ENCODE data around the gene VOPP1.
"Not testable (repeated sequence)": the region's sequence is repeated elsewhere in the genome, so short reads cannot be mapped to it uniquely, and the experiment has no call there.

VOPP1 gene

DNA sequence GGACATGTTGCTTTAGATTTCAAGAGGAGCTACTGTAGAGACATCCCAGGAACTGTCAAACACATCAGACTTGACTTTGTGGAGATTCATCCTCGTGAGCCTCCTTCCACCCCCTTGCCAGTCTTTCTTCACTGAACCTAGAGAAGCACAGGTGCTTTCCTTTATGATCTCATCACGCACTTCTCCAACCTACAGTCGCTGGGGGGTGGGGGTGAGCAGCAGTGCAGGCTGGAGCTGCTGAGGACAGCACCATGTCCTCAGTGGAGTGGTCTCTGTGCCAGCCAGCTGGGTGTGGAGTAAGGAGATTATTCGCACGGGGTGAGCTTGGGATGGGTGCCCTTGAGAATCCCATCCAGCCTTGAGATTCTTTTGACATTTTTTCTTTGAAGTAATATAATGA, 88.1 kb downstream of the VOPP1 start:
- DNase-seq: no peak

DNA sequence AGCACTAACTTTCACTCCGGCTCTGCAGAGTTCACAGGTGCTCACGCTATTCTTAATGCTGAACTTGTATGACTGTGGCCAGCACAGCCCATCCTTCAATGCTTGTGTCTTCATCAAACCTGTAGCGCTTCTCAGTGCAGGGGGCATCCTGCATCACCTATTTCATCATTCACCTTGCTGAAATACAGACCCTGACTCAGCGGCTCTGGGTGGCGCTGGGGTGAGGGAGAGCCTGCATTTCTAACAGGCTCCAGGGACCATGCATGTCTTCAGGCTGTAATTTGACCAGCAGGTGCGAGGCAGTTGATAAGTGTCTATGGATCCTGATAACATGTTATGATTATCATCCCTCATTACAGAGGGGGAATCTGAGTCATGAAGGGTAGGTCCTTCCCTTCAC, 89.3 kb downstream of the VOPP1 start:
- DNase-seq: no peak

DNA sequence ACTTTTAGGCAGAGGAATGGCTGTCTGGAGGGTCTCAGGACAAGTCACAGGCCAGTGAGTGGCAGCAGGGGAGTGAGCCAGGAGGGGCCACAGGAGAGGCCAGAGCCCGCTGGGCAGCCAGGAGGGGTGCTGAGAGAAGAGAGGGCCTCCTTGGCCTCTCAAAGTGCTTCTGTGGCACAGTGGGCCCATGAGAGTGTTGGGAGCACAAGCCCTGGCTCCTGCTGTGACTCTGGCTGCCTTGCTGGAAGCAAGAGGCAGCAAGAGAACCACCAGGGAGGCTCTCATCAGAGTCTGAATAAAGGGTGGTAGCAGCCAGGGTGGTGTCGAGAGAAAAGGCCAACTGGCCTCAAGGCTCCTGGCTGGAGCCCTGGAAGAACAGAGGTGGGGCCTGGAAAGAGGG, 91.1 kb downstream of the VOPP1 start:
- DNase-seq: no peak

DNA sequence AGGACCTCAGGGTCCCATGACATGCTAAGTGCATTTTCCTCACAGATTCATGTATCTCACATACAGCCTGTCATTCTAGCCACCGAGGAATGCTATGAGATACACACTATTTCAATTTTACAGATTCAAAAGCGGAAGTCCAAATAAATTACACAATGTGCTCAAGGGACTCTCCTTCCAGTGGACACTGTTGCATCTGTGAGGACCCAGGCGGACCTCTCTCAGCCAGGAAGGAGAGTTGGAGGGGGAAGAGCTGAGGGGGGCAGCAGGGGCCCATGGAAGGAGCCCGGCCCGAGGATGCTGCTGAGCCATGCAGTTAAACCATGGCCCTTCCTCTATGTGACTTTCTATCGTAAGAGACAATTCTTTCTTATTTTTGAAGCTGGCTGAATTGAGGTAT, 93.6 kb downstream of the VOPP1 start:
- DNase-seq: no peak

DNA sequence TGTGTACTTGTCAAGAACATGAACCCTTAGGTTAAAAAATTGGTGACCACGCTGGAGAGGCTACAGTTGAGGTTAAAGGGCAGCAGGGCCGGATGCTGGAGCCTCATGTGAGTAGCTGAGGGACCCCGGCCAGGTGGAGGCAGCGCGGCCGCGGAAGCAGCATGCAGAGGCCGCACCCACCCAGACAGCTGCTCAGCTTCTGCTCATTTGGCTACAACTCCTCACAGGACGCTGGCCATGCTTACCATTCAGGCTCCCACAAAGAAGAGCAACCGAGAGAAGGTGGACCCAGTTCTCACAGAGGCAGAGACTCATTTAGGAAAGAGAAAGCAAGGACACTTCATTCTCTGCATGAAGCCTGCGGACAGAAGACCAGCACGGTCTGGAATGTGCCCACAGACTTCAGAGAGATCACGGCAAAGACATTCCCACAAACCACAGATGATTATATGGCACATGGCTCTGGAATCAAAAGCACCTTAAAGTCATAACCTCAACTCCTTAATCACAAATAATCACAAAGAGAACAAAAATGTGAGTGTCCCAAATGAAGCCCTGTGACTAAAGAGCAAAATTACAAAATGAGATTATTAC, 94.4 kb downstream of the VOPP1 start:
- no peak for DNase-seq

DNA sequence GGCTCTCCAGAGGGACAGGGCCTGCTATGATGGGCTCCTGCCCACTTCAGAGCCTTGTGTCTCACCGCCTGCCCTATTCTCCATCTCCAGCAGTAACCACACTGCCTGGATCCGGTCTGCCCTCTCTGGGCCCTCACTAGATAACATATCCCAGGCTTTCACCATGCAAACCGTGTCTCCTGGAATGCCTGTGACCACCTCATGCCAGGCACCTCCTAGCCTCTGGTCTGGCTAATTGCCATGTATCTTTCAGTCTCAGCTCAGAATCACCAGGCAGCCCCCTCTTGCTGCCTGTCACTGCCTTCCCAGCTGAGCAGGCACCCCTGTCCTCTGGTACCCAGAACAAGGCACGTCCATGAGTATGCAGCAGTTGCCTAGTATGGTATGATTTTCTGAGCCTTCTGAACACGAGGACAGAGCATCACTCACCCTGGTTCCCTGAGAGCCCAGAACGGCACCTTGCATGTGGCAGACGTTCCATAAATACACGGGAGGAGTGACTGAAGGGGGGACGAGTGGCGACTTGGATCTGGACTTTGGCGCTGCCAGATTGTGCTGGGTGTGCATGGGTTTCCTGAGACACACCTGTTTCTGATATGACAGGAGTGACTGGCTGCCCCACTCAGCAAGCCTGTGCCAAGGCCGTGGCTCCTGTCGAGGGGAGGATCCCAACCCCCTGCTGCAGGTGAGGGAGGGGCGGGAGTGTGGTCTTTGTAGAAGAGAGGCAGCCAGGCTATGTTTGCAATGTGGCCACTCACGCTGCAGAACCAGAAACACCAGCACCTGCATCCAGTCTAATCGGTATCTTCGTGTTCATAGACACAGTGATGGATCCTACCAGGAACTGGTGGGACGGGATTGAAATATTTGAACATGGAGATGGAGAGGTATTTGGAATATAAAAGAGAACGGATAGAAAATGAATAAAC, 95.2 kb downstream of the VOPP1 start:
- DNase-seq: no peak

DNA sequence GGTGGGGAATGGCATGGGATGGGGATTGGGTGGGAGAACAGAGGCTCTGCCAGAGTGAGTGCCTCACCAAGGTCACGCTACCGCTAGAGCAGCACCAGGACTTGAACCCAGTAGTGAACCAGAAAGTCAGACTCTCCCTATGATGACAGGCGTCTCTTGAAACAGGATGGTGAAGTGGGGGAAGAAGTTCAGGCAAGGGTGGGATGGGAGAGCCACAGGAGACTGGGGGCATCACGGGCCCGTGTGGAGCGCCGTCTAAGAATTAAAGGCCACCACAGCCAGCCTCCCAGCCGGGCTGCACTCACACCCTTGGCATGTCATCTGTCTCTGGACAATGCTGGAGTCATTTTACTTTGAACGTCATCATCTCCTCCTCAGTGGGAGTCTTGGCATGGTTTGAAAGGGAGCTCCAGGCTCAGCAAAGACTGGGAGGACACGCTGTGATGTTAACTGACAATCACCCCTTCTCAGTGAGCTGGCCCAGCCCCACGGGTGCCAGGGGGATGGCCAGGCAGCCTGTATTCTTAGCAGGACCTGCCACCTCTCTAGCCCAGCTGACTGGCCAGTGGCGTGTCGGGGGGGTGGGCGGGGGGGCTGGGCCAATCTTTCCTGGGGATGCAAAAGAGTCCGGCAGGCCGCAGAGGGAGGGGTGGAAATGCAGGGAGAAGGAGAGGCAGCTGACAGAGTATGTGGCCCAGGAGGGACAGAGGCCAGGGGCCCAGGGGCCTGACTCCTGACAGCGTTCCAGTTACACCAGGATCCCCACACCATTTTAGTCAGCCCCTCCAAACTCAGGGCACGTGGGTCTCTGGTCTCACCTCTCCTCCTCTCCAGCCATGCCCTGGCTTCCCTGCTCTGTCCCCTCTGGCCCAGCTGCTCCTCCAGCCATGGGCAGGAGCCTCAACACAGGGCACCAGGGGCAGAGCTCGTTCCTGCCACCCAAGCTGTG, 96.2 kb downstream of the VOPP1 start:
- DNase-seq: no peak

DNA sequence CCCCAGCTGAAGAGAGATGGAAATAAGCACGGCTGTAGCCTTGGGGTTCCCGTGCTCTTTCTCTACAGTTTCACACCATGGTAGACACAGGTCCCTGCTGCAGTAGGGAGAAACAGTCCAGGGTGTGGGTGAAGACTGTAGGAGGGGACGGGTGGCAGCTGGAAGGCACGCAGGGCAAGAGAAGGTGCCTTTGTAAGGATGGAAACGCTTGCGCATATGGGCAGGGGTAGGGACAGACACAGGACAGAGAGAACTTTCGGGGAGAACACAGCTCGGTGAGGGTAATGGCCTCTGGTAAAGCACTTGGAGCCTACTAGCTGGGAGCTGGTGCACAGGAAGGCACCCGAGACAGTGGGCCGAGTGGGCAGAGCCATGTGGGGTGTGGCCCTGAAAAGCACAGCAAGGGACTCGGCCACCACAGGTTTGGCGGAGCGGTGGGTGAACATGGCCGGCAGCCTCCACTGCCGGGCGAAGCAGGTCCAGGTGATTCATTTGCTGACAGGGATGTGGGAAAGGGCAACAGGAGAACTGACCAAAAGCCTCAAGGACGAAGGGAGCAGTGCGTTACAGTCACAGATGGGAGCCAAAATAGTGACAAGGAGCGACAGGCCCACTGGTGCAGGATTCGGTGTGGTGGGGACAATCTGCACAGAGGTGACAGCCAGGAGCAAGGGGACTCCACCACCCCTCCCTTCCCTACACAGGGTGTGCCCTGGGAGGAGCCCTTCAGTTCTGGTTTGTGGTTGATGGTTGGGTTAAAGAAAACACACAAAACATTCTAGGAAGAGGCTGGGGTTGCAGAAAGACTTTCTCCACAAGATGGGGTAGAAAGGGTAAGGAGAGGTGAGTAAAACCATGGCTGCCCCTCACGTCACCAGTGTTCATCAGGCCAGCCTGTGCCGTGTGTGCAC, 97.1 kb downstream of the VOPP1 start:
- no peak for DNase-seq

DNA sequence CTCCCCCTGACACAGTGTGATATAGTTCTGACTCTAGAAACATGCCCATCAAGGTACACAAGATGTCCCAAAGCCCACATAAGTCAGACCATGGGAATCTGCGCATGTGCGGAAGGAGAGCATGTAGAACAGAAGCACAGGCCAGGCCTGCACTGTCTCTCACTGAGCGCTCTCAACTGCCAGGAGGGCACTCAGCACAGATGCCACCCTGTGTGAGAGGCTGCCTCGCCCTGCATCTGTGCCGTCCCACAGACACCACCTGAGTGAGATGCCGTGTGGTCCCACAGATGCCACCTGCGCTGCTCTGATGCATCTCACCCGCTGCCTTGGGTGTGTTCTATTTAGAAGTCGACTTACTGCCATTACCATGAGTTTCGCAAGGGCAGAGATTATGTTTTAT, 98.4 kb downstream of the VOPP1 start:
- DNase-seq: no peak

DNA sequence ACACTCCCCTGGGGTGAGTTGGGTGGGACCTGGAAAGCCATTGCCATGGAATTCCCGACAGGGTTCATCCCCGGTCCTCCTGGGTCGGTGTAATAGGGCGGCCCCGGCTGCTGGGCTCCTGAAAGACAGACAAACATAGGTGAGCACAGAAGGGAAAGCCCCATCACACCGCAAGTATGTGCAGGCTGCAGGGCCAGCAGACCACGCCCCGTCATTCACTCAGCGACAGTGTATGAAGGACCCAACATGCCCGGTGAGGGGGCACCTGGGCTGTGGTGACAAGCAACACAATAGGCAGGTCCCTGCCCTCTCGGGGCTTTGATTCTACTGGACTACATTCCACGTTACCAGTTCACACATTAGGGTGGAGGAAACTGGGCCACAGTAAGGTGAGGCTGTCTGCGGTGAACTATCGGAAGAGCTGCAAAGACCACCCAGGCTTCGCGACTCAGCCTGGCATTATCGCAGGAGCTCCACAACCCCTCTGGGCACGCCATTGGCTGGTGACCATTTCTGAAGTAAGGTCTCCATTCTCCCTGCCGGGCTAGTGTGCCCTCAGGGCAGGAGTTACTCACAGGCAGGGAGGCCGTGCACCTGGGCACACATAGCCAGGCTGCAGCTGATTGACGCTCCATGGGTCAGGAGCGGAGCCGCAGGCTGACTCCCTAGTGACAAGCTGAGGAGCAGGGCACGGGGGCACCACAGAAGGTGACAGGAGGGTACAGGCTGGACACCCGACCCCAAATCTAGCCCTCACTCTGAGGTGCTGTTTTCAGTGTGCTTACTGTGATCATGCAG, 99.2 kb downstream of the VOPP1 start:
- no peak for DNase-seq

DNA sequence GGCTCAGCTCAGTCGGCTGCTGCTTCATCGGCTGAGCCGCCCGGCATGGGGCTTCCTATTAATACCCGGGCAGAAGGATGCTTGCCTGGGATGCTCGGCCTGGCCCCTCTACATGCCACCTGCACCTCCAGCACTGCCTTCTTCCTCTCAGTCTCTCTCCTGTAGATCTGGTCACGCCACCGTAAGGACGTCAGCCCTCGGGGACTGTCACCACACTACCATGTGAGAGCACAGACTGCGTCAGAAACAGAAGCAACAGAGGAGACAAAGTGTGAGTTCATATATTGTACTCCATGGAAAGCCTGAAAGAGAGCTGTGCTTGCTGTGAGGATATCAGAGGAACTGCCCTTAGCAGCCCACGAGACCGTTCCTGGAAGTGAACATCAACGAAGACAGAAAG, 99.9 kb downstream of the VOPP1 start:
- not testable (repeated sequence) for DNase-seq

DNA sequence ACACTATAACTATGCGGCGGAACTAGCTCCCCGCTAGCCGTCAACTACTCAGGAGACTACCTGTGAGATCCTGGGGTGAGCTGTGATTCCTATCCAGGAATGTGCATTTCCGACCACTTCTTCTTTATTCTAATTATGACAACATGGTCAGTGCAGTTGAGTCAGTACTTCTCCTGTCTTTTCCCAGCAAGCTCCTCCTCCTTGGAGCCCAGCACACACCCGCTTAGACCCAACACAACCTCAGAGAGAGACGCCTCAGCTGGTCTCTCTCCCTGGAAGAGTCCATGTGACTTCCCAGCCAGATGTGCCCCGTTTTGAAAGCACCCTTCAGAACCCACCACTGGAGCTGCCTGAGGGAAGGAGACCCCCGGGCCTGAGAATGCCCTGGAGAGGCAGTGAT, 100.7 kb downstream of the VOPP1 start:
- not testable (repeated sequence) for DNase-seq

DNA sequence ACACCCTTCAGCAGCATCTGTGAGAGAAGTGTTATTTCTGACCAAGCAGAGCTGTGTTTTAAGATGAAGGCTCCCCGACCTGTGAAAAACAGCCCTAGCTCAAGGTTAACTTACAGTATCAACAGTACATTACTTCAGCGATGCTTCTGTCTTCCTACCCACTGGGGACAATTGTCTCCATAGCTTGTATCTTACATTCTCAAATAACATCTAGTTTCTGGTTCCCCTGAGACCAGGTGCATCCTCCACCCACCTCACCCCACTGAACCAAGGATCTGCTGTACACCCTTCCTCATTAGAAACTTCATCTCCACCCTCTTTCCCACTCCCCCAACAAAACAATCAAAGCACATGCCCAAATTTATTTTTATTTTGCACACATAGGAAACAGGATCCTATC, 102.0 kb downstream of the VOPP1 start:
- no peak for DNase-seq

DNA sequence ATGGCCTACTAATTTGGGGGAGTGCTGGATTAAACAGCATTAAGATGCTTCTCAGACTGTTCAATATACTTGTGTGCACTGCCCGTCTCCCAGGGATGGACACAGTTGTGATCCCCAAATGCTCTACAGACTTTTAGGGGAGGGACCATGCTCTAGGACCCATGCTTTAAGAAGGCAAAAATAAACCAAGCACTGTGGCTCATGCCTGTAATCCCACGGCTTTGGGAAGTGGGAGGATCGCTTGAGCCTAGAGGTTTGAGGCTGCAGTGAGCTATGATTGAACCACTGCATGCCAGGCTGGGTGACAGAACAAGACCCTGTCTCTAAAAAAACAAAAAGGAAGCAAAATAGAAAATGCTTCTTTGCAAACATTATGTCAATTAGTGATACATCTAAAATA, 102.6 kb downstream of the VOPP1 start:
- no peak for DNase-seq

DNA sequence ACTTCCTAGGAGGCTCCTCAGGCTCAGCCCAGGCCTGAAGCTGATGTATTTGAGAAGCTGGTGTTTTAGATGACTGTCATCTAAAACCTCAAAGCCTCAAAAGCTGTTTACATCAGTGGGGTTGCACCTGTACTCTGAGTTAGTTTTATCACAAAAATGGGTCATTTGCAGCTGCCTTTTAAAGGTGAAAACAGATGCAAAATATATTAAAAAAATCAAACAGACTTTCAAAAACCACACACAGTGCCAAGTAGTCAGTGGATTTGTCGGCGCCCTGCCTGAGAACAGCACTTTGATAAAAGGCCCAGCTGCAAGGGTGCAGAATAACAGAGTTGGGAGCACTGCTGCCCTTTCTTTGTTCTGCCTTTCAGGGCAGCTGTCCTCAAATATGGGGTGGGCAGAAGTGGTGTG, 103.0 kb downstream of the VOPP1 start:
- DNase-seq: peak; percentile 29

DNA sequence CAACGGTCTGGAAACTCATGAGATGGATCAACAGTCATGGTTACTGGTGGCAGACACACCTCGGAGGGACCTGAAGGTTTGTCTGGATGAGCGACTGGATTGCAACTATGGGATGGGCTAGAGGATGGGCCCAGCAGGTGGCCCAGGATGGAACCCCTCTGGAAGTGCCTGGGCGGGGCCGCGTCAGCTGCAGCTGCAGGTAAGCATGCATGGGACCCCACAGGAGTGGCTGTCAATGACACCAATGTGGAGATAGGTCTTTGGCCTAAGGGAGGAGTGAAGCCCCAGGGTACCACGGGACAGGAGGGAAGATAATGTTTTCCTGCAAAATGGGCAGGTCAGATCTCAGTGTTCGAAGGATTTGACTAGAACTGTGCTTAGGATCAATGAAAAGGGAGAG, 103.8 kb downstream of the VOPP1 start:
- DNase-seq: no peak

DNA sequence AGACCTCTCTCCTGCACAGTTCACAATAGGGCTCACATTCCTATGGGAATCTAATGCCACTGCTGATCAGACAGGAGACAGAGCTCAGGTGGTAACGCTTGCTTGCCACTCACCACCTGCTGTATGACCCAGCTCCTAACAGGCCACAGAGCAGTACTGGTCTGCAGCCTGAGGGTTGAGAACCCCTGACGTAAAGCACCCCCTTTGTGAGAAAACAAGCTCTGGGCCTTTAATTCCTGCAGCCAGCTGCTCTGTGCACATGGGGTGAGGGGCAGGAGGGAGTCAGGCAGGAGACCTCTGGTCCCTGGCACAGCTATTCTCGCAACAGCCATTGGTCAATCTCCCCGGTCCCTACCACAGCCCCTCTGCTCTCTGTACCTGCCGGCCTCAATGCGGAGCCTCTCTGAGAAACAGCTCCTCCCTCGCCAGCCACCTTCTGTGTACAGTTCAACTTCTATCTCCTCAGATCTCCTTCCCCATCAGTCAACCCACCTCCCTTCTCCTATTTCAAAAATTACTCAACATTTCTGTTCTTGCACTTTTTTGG, 105.2 kb downstream of the VOPP1 start:
- no peak for DNase-seq

DNA sequence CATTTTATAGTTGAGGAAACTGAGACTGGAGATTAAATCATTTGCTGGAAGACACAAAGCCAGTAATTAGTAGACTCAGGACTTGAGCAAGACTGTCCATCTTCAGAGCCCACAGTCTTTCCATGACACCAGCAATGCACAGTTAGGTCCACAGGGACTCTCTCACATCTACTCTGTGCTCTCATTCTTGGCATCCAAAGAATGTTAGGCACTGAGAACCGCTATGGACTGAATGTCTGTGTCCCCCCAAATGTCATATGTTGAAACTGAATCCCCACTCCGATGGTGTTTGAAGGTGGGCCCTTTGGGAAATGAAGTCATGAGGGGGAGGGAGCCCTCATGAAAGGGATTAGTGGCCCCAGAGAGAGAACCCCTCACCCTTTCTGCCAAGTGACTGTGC, 106.6 kb downstream of the VOPP1 start:
- DNase-seq: no peak

DNA sequence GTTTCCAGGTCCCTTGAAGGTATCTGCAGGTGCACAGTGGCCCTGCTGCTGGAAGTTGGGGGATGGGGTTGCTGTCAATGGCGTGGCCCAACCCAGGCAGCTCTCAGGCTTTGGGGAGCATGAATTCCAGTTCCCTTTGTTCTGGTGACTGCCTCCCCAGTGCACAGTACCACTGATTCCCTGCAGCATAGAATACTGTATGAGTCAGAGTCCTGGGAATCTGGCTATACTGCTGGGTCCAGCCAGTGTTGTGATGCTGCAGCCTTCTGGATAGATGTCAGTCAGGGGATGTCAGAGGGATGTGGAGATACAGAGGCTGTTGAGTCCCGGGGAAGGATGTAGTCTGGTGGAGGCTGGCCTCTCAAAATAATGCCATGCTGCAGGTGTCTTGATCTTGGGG, 107.9 kb downstream of the VOPP1 start:
- no peak for DNase-seq

DNA sequence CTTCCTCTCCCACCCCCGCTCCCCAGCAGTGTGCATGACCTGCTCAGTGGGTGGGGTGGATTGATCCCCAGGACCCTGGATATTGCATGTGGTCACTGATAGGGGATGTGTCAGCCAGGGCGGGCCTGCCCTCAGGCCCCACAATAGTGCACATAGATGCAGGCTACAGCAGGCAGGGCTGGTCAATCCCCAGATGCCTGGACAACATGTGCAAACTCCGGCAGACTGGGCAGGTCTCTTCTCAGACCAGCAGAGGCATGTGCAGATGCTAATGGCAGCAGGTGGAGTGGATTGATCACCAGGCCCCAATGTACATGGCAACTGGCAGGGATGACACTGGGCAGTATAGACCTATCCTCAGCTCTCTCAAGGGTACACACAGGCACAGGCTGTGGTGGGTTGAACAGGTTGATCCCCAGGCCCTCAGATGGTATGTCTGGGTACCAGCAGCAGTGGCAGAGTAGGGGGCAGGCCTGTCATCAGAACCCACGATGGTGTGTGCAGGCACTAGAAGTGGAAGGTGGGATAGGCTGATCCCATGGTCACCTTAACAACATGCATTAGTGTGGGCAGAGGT, 108.5 kb downstream of the VOPP1 start:
- DNase-seq: no peak

DNA sequence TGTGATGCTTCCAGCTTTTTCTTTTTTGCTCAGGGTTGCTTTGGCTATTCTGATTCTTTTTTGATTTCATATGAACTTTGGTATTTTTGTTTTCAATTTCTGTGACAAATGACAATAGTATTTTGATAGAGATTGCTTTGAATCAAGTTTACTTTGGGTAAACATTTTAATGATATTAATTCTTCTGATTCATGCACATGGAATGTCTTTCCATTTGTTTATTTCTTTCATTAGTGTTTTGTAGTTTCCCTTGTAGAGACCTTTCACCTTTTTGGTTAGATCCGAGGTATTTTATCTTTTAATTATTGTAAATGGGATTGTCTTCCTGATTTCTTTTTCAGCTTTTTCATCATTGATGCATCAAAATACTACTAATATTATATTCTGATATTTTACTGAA, 114.0 kb downstream of the VOPP1 start:
- no peak for DNase-seq
